Bone marrow (tissue), 2 donors: Measurements from ENCODE around the gene CALD1.

Experiments
- DNase-seq, 2 donors: peaks; one replicate each; lab custom pipeline; 2025; lab: John Stamatoyannopoulos, UW

CALD1 gene

GRCh38 chr7:134865001-134865845, 85.8 kb downstream of the CALD1 start:
- no peak for DNase-seq

DNA sequence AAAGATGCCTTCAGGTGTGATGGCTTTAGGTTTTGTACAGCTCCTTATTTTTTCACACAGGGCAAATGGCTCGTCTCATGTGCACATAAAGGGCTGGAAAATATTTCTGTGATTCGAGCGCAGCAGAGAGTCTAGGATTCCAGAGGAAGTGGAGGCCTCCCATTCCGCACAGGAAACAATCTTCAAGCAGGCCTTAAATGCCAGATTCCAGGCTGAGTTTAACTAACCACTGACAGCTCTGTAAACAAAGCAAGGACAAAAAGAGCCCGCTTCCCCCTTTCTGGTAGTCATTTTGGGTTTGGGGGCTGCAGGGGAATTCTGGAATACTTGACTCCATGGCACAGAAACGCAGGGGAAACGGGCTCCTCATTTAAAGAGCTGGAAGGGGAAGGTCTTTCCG, 87.2 kb downstream of the CALD1 start:
- DNase-seq, result no peak

GRCh38 chr7:134870156-134870555, 90.7 kb downstream of the CALD1 start:
- DNase-seq, result no peak

- DNase-seq, result no peak
These were observed 91.3 kb downstream of the CALD1 start for GRCh38 chr7:134870781-134871180.

- DNase-seq, result no peak
These were observed 93.8 kb downstream of the CALD1 start for GRCh38 chr7:134873253-134873652.

DNA sequence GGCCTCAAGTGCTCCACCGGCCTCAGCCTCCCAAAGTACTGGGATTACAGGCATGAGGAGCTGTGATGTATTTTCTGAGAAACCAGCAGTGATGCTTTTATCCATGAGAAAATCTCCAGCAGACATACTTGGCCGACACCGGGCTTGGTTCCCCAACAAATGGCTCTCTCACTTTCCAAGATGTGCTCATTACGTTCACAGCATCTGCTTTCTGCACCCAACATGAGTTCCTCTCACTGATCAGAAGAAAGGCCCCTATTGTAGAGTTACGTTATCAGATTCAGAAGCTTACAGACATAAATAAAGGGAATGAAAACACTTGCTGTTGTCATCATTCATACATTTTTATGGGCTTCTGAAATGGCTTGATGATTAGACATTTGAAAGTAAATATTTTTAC, 95.0 kb downstream of the CALD1 start:
- no peak for DNase-seq

DNA sequence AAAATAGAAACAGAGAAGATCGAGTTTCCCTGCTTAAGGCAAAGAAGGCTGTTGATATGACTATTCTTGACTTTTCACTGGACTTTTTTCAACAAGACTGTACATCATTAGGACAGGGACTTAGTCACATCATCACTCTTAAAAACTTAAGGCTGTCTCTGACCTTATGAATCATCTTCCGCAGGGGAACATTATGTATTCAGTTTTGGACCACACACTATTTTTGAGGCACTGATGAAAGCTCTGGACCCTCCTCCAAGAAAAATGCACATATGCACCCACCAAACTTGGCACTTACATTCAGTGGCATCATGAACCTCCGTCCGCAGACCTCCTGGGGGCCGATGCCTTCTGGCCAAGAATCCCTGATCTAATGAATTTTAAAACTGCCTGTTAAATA, 96.4 kb downstream of the CALD1 start:
- DNase-seq, result no peak

DNA sequence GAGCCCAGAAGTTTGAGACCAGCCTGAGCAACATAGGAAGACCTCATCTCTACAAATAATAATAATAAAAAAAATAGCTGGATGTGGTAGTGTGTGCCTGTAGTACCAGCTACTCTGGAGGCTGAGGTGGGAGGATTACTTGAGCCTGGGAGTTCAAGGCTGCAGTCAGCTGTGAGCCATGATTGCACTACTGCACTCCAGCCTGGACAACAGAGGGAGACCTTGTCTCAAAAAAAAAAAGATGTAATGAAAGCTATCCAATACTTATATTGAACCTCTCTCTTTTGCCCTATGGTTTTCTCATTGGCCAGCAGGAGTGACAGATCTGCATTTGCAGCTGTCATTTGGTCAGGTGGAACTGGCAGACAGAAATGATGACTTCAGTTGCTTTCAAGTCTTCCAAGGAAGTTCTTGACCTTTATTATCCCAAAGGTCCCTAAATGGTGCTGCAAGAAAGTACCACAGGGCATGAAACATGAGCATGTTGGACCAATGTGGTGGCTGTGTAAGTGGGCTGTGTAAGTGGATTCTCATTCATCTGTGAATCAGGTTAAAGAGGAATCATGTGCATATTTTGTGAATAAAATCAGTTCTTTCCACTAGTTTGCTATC, 99.4 kb downstream of the CALD1 start:
- DNase-seq, result no peak

GRCh38 chr7:134879815-134880475, 100.5 kb downstream of the CALD1 start:
- no peak for DNase-seq

DNA sequence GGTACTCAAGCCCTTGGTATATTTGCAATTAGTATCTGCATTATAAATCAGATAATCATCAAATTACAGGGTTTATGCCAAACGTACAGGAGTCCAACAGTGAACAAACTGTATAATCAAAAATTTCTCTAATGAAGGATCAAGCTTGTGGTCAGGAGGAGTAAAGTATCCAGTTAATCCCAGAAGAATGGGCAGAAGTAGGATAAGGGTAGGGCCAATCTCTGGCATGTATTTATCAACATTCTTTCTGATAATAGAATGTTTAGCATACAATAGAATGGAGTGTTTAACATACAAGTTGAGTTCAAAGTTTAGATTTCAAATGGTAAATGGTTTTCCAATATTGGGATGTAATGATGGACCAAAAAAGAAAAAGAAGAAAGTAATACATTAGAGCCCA, 103.0 kb downstream of the CALD1 start:
- DNase-seq, result no peak

- no peak for DNase-seq
These were observed 106.5 kb downstream of the CALD1 start for GRCh38 chr7:134885967-134886352.

- DNase-seq, result no peak
These were observed 107.1 kb downstream of the CALD1 start for GRCh38 chr7:134886353-134887057.

DNA sequence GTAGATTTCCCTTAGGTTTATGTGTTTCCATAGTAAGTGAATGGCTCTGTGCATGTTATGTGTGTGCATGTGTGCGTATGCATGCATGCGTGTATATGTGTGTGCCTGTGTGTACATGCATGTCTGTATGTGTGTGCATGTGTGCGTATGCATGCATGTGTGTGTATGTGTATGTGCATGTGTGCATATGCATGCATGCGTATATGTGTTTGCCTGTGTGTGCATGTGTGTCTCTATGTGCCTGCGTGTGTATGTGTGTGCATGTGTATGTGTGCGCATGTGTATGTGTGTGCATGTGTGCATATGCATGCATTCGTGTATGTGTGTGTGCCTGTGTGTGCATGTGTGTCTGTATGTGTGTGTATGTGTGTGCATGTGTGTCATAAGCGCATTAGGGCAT, 108.1 kb downstream of the CALD1 start:
- no peak for DNase-seq

- DNase-seq, result no peak
These were observed 108.8 kb downstream of the CALD1 start for GRCh38 chr7:134888141-134888740.

- no peak for DNase-seq
These were observed 111.1 kb downstream of the CALD1 start for GRCh38 chr7:134890246-134891240.

- DNase-seq, result no peak
These were observed 111.8 kb downstream of the CALD1 start for GRCh38 chr7:134891262-134891695.

DNA sequence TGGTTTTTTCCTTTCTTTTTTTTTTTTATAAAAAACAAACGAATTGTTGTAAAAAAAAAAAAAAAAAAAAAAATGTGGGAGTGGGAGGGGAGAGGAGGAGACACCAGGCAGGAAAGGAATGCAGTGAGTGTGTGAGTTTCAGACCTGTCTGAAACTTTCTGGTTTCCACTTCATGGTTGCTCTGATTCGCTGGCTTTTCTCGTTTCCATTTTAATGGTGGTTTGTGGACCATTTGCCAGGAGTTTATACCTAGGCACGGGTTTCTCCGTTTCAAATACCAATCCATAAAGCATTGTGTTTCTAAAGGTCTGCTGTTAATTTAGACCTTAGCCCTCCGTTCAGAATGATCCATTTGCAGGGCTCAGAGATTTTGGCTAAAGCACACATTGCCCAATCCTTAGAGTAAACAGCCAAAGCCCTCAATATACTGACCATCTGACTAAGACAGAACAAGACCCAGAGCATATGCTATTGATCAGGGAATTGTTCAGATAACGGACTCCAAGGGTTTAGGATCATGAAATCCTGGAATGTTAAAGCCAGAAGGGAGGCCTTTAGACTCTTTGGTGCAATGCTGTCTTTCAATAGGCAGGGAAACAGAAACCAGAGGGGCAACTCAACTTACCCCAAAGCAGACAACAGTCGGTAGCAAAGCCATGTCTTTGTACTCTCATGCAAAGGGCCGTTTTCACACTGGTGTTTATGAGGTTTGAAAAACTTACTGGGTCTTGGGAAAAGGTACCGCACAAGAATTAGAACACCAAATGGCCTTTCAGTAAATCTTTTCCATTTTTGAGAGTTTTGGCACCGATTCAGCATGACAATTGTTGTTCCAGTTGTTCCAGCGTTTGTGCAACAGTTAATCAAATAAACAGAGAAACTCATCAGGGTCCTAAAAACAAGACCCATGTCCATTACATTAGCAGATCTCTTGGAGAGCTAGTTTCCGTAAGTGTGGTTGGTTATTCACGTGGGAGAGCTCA, 112.6 kb downstream of the CALD1 start:
- no peak for DNase-seq

GRCh38 chr7:134892963-134893362, 113.5 kb downstream of the CALD1 start:
- DNase-seq, result no peak

DNA sequence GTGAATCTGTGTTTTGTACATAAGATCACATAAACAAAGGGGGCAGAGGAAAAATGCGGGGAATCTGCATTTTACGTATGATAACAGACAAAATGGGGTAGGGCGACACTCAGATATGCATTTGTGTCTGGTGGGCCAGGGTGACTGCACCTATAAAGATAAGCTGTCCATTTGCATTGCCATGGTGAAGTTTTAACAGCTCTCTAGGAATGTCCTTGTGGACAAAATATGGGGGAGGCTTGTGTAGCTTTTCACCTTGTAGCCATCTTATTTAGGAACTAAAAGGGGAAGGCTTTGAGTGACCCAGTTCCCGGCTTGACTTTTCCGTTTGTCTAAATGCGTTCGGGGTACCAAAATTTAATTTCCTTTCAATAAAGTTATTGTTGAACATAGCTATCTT, 114.5 kb downstream of the CALD1 start:
- no peak for DNase-seq

DNA sequence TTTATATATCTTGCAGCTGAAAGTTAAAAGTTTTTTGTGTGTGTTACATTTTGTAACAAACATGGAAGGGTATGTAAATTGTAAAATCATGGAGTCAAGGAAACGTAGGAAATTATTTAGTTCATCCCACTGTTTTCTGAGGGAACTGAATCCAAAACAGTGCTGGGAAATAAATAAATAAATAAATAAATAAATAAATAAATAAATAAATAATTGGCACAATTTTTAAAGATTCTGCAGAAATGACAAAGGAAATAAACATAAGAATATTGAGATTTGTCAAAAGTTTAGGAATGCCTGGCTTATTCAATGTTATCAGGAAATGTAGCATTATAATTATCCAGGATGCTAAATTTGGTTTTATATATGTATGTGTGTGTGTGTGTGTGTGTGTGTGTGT, 115.5 kb downstream of the CALD1 start:
- DNase-seq, result no peak
